ENCODE measurements around the gene CRACR2B. TPM values are rescaled to one million over a fixed set of nuclear protein-coding genes. Genes with fewer than 3 reads are reported as not detected.

Gene CRACR2B
- total and polyA plus RNA-seq, 2 of the 13 experiments (the other 11 are each of a cell fraction or from before 2014, with no cell fraction given), result 14.9 to 21.0 TPM

GRCh38 chr11:808427-809286 is 19.1 kb upstream of the CRACR2B start (continued):
- no peak for TF ChIP-seq FOXK2 (IDR thresholded peaks at IDR 0.05)
- TF ChIP-seq HNRNPK (IDR thresholded peaks at IDR 0.05; ENCODE audit: low read depth, low read length, poor library complexity, severe bottlenecking), result no peak
- no peak for TF ChIP-seq ATM (IDR thresholded peaks at IDR 0.05; ENCODE audit: borderline replicate concordance)
- TF ChIP-seq, protein P1, sequence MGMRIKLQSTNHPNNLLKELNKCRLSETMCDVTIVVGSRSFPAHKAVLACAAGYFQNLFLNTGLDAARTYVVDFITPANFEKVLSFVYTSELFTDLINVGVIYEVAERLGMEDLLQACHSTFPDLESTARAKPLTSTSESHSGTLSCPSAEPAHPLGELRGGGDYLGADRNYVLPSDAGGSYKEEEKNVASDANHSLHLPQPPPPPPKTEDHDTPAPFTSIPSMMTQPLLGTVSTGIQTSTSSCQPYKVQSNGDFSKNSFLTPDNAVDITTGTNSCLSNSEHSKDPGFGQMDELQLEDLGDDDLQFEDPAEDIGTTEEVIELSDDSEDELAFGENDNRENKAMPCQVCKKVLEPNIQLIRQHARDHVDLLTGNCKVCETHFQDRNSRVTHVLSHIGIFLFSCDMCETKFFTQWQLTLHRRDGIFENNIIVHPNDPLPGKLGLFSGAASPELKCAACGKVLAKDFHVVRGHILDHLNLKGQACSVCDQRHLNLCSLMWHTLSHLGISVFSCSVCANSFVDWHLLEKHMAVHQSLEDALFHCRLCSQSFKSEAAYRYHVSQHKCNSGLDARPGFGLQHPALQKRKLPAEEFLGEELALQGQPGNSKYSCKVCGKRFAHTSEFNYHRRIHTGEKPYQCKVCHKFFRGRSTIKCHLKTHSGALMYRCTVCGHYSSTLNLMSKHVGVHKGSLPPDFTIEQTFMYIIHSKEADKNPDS (CRISPR knock-in tag; IDR thresholded peaks at IDR 0.05), result no peak
- no peak for TF ChIP-seq TCF7 (IDR thresholded peaks at IDR 0.05; ENCODE audit: low read depth)
- no peak for TF ChIP-seq ZNF562 (CRISPR knock-in tag; IDR thresholded peaks at IDR 0.05; ENCODE audit: borderline replicate concordance)
- no peak for TF ChIP-seq GZF1 (CRISPR knock-in tag; IDR thresholded peaks at IDR 0.05)
- TF ChIP-seq POLR2AphosphoS5 (IDR thresholded peaks at IDR 0.05; ENCODE audit: low read depth, low read length), result peak; percentile 56; the same call in 1 of the 2 replicates
- TF ChIP-seq, protein P2, sequence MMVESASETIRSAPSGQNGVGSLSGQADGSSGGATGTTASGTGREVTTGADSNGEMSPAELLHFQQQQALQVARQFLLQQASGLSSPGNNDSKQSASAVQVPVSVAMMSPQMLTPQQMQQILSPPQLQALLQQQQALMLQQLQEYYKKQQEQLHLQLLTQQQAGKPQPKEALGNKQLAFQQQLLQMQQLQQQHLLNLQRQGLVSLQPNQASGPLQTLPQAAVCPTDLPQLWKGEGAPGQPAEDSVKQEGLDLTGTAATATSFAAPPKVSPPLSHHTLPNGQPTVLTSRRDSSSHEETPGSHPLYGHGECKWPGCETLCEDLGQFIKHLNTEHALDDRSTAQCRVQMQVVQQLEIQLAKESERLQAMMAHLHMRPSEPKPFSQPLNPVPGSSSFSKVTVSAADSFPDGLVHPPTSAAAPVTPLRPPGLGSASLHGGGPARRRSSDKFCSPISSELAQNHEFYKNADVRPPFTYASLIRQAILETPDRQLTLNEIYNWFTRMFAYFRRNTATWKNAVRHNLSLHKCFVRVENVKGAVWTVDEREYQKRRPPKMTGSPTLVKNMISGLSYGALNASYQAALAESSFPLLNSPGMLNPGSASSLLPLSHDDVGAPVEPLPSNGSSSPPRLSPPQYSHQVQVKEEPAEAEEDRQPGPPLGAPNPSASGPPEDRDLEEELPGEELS (CRISPR knock-in tag; IDR thresholded peaks at IDR 0.05), result no peak
- no peak for TF ChIP-seq ZNF251 (CRISPR knock-in tag; IDR thresholded peaks at IDR 0.05)
- TF ChIP-seq ZNF615 (CRISPR knock-in tag; IDR thresholded peaks at IDR 0.05; ENCODE audit: borderline replicate concordance), result no peak
- no peak for TF ChIP-seq MYNN (CRISPR knock-in tag; IDR thresholded peaks at IDR 0.05; ENCODE audit: low read depth)
- no peak for TF ChIP-seq E2F2 (CRISPR knock-in tag; IDR thresholded peaks at IDR 0.05; ENCODE audit: borderline replicate concordance)
- no peak for TF ChIP-seq DPF2 (CRISPR knock-in tag; IDR thresholded peaks at IDR 0.05; ENCODE audit: borderline replicate concordance, low read depth)
- TF ChIP-seq, protein P3, sequence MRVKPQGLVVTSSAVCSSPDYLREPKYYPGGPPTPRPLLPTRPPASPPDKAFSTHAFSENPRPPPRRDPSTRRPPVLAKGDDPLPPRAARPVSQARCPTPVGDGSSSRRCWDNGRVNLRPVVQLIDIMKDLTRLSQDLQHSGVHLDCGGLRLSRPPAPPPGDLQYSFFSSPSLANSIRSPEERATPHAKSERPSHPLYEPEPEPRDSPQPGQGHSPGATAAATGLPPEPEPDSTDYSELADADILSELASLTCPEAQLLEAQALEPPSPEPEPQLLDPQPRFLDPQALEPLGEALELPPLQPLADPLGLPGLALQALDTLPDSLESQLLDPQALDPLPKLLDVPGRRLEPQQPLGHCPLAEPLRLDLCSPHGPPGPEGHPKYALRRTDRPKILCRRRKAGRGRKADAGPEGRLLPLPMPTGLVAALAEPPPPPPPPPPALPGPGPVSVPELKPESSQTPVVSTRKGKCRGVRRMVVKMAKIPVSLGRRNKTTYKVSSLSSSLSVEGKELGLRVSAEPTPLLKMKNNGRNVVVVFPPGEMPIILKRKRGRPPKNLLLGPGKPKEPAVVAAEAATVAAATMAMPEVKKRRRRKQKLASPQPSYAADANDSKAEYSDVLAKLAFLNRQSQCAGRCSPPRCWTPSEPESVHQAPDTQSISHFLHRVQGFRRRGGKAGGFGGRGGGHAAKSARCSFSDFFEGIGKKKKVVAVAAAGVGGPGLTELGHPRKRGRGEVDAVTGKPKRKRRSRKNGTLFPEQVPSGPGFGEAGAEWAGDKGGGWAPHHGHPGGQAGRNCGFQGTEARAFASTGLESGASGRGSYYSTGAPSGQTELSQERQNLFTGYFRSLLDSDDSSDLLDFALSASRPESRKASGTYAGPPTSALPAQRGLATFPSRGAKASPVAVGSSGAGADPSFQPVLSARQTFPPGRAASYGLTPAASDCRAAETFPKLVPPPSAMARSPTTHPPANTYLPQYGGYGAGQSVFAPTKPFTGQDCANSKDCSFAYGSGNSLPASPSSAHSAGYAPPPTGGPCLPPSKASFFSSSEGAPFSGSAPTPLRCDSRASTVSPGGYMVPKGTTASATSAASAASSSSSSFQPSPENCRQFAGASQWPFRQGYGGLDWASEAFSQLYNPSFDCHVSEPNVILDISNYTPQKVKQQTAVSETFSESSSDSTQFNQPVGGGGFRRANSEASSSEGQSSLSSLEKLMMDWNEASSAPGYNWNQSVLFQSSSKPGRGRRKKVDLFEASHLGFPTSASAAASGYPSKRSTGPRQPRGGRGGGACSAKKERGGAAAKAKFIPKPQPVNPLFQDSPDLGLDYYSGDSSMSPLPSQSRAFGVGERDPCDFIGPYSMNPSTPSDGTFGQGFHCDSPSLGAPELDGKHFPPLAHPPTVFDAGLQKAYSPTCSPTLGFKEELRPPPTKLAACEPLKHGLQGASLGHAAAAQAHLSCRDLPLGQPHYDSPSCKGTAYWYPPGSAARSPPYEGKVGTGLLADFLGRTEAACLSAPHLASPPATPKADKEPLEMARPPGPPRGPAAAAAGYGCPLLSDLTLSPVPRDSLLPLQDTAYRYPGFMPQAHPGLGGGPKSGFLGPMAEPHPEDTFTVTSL (CRISPR knock-in tag; IDR thresholded peaks at IDR 0.05; ENCODE audit: borderline replicate concordance), result no peak

All from HepG2 (cell line).